NT2/D1 (cell line): Measurements from ENCODE around the gene NLRC4.
"Not testable (repeated sequence)": the region's sequence is repeated elsewhere in the genome, so short reads cannot be mapped to it uniquely, and the experiment has no call there.

Experiments
- DNase-seq: peaks from one replicate; pipeline ENCODE4 v3.0.0-alpha.2; 2011; ENCODE audit warnings: low read depth, low spot score
- H3K27me3 ChIP-seq: 2 replicates; pipeline ENCODE4 v1.6.0; 2011; ENCODE audit warnings: mild to moderate bottlenecking; ENCODE audit not compliant: insufficient read length, insufficient read depth
- H3K36me3 ChIP-seq: 2 replicates; pipeline ENCODE4 v1.6.1; 2011; ENCODE audit warnings: mild to moderate bottlenecking, low read length, mixed read lengths; ENCODE audit not compliant: insufficient read depth, insufficient read length
- H3K4me1 ChIP-seq: 2 replicates; pipeline ENCODE4 v1.5.1; 2011; ENCODE audit not compliant: insufficient read depth, insufficient read length
- H3K4me3 ChIP-seq: 2 replicates; pipeline ENCODE4 v1.5.1; 2011; ENCODE audit warnings: low read depth; ENCODE audit not compliant: insufficient read length
- H3K9ac ChIP-seq: 2 replicates; pipeline ENCODE4 v1.6.0; 2011; ENCODE audit warnings: low read depth; ENCODE audit not compliant: insufficient read length
- H3K9me3 ChIP-seq: 2 replicates; pipeline ENCODE4 v1.5.1; 2011; ENCODE audit warnings: mild to moderate bottlenecking, low read length; ENCODE audit not compliant: insufficient read depth
- SUZ12 ChIP-seq: IDR thresholded peaks from 2 replicates; pipeline ENCODE4 v1.6.1; 2011; ENCODE audit not compliant: insufficient read length, insufficient read depth; ENCODE audit errors: extremely low read depth
- YY1 ChIP-seq: IDR thresholded peaks from 2 replicates; pipeline ENCODE4 v1.6.1; 2011; ENCODE audit not compliant: insufficient read length, insufficient read depth
- ZNF274 ChIP-seq: IDR thresholded peaks from 2 replicates; pipeline ENCODE4 v1.6.1; 2011; ENCODE audit warnings: mild to moderate bottlenecking, low read depth, low read length

NLRC4 gene, protein sequence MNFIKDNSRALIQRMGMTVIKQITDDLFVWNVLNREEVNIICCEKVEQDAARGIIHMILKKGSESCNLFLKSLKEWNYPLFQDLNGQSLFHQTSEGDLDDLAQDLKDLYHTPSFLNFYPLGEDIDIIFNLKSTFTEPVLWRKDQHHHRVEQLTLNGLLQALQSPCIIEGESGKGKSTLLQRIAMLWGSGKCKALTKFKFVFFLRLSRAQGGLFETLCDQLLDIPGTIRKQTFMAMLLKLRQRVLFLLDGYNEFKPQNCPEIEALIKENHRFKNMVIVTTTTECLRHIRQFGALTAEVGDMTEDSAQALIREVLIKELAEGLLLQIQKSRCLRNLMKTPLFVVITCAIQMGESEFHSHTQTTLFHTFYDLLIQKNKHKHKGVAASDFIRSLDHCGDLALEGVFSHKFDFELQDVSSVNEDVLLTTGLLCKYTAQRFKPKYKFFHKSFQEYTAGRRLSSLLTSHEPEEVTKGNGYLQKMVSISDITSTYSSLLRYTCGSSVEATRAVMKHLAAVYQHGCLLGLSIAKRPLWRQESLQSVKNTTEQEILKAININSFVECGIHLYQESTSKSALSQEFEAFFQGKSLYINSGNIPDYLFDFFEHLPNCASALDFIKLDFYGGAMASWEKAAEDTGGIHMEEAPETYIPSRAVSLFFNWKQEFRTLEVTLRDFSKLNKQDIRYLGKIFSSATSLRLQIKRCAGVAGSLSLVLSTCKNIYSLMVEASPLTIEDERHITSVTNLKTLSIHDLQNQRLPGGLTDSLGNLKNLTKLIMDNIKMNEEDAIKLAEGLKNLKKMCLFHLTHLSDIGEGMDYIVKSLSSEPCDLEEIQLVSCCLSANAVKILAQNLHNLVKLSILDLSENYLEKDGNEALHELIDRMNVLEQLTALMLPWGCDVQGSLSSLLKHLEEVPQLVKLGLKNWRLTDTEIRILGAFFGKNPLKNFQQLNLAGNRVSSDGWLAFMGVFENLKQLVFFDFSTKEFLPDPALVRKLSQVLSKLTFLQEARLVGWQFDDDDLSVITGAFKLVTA

DNA sequence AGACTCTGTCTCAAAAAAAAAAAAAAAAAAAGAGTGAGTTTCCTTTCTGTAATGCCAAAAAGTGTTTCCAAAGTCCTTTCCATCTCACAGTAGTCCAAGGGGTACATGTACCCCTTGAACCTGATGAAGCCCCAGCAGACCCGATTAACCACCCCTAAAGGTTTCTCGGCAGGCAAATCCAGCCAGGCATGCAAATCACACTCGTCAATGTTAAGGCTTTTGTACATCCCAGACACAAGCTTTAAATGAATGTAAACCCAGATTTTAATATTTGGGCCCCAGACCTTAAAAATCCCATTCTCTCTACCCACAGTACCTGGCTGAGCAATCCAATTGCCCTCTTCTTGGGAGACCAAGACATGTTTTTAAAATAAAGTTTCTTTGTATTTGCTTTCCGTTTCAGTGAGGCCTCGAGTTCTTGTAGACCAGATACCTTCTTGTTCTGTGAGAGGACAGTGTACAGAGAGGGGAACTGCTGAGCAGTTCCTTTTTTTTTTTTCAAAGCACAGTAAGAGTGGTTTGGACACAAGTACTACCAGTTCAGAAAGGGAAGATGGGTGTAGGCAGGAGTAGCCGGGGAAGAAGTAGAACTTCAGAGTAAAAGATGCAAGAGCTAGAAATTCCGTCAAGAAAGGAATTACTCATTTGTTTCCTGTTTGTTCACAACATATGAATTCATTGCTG lies at the start of gene NLRC4:
NLRC4 (minus strand) TSS at position 465 of the 684 bp plus-strand sequence. CDS start 8,111 bp downstream, outside the sequence.
- H3K4me1 ChIP-seq, result no peaks in the 10 kb centered on the region
- no peak for TF ChIP-seq SUZ12
- TF ChIP-seq YY1, result no peak
- TF ChIP-seq ZNF274, result no peak
- H3K4me3 ChIP-seq, result no peak within 1 kb of the TSS
- no peaks in the 10 kb centered on the region for H3K36me3 ChIP-seq
- no peak within 1 kb of the TSS for H3K9ac ChIP-seq
- no peaks in the 10 kb centered on the region for H3K27me3 ChIP-seq
- H3K9me3 ChIP-seq, result no peaks in the 10 kb centered on the region
- no peak for DNase-seq

- no peaks in the 10 kb centered on the region for H3K27me3 ChIP-seq
- no peaks in the 10 kb centered on the region for H3K9me3 ChIP-seq
- no peak overlapping the region for H3K9ac ChIP-seq
- H3K36me3 ChIP-seq, result peaks cover 3% of the 10 kb centered on the region
- no peak for DNase-seq
- TF ChIP-seq YY1 (no peak), ZNF274 (no peak), SUZ12 (no peak)
- no peaks in the 10 kb centered on the region for H3K4me1 ChIP-seq
- no peak overlapping the region for H3K4me3 ChIP-seq
Observed at GRCh38 chr2:32310577-32310976, 45.9 kb upstream of the NLRC4 start.

- not testable (repeated sequence) for H3K27me3 ChIP-seq, H3K9ac ChIP-seq, H3K4me3 ChIP-seq, H3K9me3 ChIP-seq, H3K36me3 ChIP-seq, H3K4me1 ChIP-seq, DNase-seq
Observed at GRCh38 chr2:32293966-32294562, 29.4 kb upstream of the NLRC4 start.

- H3K27me3 ChIP-seq, H3K36me3 ChIP-seq, H3K9me3 ChIP-seq, H3K9ac ChIP-seq, DNase-seq, H3K4me3 ChIP-seq, H3K4me1 ChIP-seq: not testable (repeated sequence)
Observed at GRCh38 chr2:32293493-32293892, 28.8 kb upstream of the NLRC4 start.

DNA sequence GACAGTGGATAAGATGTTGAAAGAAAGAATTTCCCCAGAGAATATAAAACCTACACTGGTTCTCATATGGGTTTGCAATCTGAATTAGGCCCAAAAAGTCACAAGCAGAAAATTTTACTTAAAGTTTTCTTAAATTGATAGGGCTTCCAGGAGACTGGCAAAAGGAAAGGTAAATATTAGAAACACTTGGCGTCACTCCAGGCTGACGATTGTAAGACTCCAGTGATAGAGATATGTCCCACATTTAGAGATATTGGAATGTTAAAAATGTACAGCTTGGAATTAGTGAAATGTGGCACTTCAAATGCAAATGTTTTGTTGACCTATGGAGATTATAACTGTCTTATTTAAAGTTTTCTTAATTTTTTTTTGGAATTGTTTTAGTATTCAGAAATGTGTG lies 27.1 kb upstream of the NLRC4 start:
- Histone ChIP-seq H3K27me3 (no peaks in the 10 kb centered on the region), H3K9me3 (peaks cover 7% of the 10 kb centered on the region; the same call in 1 of the 2 replicates), H3K36me3 (peaks cover 8% of the 10 kb centered on the region), H3K4me1 (no peaks in the 10 kb centered on the region), H3K9ac (no peak overlapping the region), H3K4me3 (no peak overlapping the region)
- TF ChIP-seq ZNF274 (no peak), YY1 (no peak), SUZ12 (no peak)
- DNase-seq, result no peak

- no peak overlapping the region for H3K9ac ChIP-seq
- DNase-seq, result no peak
- TF ChIP-seq SUZ12, result no peak
- TF ChIP-seq YY1, result no peak
- no peak for TF ChIP-seq ZNF274
Observed at GRCh38 chr2:32290000-32290339, 25.3 kb upstream of the NLRC4 start.

More at GRCh38 chr2:32290000-32290339, 25.3 kb upstream of the NLRC4 start:
- no peak overlapping the region for H3K4me3 ChIP-seq
- no peaks in the 10 kb centered on the region for H3K27me3 ChIP-seq
- no peaks in the 10 kb centered on the region for H3K4me1 ChIP-seq
- peaks cover 7% of the 10 kb centered on the region; the same call in 1 of the 2 replicates for H3K9me3 ChIP-seq
- H3K36me3 ChIP-seq, result peaks cover 3% of the 10 kb centered on the region
